GM19452 (cell line): Measurements from ENCODE around the gene FMN2.

Experiments used
- ATAC-seq: cut with Tn5 transposase; IDR thresholded peaks from one replicate; pipeline ENCODE4 v1.9.1; 2021; ENCODE audit not compliant: unreplicated experiment

Gene FMN2

DNA sequence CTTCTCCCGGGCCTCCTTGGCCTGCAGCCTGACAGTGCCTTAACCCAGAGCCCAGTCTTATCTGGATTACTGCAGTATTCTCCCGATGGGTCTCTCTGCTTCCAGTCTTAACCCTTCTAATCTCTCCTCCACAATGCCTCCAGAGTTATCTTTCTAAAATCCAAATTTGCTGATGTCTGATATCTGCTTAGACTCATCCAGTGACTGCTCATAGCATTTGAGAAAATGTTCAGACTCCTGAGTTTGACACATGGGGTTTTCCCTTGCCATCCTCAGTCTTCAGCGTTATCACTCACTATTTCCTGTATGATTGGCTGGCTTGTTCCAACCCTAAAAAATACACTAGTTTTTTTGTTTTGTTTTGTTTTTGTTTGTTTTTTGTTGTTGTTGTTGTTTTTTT, 102.0 kb downstream of the FMN2 start:
- no peak for ATAC-seq

DNA sequence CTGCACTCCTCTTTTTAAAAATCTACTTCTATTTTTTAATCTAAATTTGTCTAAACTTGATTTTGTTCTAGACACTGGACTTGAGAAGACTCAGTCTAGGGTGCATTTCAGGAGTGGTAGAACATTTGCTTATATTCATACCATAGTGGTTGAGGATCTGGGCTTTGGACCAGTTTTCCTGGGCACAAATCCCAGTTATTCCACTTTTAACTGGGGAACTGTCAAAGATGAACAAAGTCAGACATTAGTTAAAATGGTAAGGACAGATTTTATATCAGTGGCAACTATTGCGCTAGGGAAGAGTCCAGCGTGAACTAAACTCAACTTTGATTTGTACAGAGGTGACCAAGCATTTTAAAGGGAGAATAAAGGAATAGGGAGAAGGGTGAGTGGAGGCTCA, 102.4 kb downstream of the FMN2 start:
- no peak for ATAC-seq

DNA sequence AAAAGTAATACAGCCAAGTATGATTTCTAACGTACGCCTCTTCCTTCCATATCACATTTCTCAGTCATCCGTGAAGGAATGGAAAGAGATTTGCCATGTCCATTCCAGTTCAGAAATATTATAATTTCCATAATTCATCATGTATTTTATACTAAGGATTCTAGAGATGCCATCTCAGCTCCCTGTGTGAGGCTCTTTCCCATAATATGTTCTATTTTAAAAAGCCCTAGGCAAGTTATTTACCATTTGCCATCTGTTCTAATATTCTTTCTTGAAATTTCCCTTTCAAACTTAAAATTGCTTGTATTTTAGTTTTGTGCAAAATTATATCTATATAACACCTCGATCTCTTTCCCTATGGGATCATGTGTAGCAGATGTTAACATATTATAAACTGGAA, 106.7 kb downstream of the FMN2 start:
- ATAC-seq: no peak

DNA sequence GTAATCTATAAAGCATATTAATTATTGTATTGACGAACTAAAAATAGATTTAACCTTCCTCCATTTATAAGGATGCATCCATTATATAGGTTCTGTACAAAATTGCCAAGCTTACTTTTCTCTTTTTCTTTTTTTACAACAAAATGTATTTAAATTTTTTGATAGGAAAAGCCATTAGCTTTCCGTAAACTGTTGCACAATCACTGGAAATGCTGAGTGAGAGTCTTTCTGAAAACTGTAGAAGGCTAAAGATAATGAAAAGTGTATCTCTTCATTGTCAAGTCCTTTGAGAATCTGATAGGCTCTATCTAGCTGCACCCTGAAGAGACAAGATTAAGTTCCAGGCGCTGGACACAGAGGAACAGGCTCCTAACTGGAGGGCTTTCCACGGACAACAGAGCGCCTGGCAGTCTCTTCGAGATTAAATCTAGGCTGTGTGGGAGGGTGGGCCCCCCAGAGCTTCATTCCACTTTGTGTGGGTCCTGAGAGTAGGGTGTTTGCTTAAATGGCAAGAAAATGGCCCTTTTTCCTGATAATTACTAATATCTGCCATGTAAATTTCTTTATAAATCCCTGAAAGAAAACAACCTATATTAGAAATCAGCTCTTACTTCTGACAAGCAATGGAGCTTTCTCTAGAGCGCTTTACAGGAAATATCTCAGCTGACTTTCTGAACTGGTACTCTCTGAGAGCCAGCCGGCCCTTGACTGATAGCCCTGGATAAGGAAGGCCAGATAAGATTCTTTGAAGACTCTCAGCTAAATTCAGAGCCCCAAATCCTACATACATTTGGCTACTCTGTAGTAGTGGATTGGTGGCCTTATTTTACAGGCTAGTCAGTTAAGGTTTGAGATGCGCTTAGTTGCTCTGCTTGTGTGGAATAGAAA, 108.3 kb downstream of the FMN2 start:
- ATAC-seq: no peak

DNA sequence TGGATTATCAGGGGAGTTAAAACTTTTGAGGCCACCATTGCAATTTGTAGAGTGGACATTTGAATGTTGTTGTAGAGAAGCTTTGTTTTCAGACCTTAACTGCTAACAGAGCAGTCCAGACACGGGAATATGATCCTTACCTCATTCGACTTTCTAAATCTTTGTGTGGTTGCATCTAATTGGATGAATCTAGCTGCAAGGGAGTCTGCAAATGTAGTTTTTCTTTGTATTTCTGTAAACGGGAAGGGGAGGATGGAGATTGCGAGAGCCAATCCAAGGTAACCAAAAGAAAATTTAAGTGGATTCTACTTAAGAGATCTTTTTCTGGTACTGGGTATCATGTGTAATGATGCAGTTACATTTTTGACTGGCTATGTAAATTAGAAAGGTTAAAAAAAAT, 110.2 kb downstream of the FMN2 start:
- no peak for ATAC-seq

DNA sequence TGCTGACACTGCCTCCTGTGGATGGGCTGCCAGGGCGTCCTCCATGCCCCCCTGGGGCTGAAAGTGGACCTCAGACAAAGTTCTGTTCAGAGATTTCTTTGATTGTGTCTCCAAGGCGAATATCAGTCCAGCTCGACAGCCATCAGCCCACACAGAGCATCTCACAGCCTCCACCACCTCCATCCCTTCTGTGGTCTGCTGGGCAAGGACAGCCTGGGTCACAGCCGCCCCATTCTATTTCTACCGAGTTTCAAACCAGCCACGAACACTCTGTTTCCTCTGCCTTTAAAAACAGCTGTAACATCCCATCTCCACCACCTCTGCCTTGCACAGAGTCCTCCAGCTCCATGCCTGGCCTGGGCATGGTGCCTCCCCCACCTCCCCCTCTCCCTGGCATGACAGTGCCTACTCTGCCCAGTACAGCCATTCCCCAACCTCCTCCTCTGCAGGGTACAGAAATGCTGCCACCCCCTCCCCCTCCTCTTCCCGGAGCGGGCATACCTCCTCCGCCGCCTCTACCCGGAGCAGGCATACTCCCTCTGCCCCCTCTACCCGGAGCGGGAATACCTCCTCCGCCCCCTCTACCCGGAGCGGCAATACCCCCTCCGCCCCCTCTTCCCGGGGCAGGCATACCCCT, 115.5 kb downstream of the FMN2 start:
- ATAC-seq: no peak

DNA sequence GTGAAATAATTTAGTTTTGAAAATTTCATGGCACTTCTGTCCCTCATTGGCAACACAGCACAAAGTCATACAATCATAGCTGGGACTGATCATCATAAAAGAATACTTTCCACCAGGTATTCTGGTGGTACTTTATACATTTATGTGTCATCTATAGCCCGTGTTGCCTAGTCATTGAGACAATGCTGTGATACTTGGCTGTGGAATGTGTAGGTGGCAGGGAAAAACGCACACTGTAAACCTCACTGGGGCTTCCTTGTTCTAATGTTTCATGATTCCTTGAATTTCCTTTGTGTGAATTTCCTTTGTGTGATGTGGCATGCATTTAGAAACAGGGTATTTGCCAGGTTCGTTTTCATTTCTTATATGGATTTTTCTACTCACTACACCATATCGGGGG, 118.3 kb downstream of the FMN2 start:
- no peak for ATAC-seq

DNA sequence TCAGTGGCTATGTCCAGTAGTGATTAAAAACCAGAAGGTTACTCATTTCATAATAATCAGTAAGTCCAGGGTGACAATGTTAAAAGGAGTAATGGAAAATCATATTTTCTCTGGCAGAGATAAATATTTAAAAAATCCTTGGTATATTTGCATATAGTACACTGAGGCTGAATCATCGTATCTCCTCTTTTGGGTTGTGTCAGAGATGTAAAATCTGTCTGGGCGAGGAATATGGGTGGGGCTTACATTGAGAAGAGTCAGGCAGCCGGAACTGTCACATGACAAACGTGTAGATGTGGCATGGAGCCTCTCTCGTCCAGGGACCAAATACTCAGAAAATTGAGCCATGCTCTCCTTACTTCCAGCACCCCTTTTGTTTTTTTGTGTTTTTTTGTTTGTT, 120.9 kb downstream of the FMN2 start:
- no peak for ATAC-seq

DNA sequence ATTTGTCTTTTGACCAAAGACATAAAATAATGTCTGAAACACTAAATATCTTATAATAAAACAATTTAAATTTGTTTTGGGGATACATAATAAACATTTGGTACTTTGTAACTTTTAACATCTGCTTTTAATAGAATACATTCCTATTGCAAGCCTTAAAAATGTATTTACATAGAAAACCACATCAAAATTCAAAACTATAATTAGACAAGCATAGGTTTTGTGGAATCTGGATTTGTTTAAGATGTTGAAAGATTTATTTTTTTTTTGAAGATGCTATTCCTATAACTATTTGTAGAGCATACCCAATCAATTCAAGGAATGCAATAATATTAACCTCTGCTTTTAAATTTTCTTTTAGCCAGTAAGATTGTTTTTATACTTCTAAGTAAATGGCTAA, 125.7 kb downstream of the FMN2 start:
- no peak for ATAC-seq

DNA sequence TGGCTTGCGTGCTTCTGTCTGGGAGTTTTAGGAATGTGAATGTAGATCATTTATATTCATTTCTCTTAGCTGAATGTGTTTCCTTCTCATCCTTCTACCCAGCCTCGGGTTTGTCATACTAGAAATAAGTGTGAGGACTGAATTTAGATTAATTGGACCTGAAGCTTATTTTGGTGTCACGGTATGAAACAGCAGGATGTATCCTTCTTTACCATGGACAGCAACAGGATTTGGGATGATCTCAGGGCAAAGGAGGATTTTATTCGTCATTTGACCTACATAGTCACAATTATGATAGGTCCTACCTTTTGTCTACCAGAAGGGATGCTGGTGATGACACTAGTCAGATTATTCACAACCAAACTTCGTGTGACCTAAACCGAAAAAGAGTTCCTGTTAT, 127.4 kb downstream of the FMN2 start:
- ATAC-seq: no peak

DNA sequence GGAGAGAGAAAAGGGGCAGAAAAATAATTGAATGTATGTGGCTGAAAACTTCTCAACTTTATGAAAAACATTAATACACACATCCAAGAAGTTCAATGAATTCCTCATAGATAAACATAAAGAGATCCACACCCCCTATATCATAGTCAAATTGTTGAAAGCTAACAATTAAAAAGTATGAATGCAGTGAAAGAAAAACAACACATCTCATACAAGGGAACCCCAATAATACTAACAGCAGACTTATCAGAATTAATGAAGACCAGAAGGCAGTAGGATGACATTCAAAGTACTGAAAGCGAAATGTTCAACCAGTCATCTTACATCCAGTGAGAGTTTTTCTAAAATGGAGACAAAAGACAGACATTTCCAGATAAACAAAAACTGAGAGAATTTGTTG, 134.4 kb downstream of the FMN2 start:
- ATAC-seq: no peak

DNA sequence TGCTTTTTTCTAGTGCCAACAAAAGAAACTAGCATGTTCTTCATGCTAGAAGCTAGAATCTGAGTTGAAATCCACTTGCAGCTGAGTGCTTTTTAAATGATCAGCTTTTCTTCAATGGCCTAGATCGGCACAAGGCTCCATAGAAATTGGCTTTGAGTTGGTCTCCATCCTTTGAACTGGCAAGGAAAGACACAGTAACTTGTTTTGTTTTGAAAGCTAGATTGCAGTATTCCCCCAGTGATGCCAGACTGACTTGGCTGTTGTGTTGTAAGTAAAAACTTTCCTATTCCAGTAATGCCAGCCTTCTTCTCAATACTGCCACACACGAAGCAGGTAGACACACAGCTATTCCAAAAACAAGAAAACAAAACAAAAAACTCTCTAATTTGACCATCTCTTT, 139.1 kb downstream of the FMN2 start:
- ATAC-seq: no peak

DNA sequence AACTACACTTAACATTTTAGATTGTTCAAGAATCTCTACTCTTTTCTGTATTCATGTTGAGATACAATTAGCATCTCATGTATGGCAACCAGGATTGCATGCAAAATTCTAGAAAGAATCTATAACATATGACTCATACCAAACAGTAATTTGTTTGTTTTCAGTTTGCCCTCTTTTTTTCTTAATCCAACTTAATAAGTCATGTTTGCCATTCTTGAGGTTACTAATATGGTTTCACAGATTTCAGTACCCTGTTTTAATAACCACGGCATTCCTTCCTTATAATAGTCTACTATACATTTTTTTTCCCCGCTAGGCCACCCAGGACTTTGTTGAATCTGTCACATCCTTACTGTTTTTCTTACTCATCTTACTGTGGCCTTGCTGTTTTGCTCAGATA, 140.8 kb downstream of the FMN2 start:
- no peak for ATAC-seq

DNA sequence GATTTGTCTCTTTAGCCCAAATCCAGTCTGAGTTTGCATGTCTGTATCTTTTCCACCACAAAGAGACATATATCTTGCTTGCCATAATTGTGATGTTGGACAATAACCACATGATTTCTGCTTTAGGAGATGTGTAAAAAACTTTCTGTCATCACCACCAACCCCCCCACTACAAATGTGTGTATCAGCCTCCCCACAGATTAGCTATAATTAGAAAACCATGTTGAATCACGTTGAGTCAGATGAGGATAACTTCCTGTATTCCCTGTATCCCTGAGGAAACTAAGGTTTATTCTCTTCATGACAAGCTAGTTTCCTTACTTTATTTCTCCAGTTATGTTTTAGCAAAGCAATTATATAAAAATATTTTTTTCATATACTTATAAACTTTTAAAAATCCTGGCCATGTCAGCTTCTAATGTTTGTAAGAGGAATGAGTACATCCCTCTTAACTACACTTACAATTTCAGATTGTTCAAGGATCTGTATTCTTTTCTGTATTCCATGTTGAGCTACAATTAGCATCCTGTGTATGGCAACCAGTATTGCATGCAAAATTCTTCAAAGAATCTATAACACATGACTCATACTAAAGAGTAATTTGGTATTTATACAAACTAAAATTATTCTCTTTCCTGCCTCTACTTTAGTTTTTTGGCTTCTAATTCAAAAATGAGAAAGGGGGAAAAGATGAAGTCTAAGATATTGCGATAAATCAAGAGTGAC, 143.0 kb downstream of the FMN2 start:
- no peak for ATAC-seq

DNA sequence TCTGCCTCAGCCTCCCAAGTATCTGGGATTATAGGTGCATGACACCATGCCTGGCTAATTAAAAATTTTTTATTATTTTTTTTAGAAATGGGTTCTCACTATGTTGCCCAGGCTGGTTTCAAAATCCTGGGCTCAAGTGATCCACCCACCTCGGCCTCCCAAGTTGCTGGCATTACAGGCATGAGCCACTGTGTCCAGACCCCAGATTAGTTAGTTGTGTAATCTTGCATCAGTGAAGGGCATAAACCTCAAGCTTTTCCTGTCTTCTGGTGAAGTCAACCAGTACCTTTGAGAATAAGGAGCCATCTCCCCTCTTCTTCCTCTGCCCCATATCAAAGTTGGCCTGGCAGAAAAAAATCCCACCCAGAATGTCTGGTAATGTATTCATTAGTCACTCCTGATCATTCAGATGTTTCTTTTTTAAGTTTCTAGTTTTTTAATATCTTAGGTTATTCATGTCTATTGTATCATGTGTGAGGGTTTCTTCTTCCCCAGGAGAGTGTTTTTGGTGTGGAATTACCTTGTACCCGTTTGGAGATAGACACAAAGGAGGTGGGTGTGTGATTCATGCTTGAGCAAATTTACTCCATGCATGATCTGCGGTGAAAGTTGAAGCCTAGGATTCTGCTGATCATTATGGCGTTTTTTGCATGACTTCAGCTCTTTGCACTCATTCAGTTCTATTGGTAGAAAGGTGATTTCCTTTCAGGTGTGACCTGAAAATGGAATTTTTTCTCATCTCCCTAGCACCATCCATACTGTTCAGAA, 144.0 kb downstream of the FMN2 start:
- no peak for ATAC-seq

DNA sequence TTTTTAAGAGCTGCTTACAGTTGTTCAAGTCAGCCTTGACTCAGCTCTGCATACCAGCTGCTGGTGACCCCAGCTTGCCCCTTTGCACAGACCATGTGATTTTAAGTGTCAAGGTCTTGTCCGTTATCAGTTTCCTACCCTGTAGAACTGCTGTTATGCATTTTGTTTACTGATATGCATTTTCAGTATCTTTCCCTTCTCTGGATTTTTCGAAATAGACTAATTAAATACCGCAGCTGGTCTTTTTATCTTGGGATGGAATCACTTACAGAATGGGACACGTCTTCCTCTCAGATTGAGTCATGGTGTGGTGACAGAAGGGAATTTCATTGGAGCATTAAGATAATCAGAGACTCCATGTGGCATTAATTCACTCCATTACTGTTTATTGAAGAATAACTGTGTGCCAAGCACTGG, 145.6 kb downstream of the FMN2 start:
- ATAC-seq: no peak

DNA sequence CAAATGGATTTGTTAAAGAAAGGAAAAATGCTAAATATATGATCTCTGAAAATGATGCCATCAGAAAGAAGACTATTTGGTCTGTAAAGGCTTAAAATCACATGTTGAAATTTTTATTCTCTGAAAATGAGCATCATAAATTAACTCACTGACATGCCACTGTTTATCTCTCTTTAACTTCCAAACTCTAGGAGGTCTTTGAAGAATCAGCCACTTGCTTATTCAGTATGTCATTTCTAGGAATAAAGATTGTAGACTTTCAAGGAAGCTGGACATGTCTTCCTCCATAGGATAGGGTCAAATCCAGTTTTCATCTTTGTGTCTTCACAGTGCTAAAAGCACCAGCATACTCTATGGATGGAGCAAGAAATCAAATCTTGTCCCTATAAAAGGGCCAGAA, 147.6 kb downstream of the FMN2 start:
- no peak for ATAC-seq

DNA sequence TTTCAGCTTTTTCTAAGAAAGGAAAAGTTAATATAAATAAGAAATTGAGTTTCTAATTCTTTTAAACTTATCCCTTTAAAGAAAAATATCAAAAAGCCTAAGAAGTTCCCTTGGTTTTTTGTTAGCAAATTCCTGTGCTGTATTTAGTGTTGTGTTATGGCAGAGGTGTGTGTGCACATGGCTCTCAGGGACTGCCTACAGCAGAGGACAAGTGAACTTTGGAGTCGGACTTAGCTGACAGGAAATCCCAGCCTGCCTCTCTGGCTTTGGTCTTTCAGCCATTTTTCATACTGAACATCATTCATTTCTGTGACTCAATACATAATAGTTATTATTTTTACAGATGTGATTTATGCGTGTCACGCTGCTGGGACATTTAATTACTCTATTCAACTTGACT, 149.6 kb downstream of the FMN2 start:
- ATAC-seq: no peak

DNA sequence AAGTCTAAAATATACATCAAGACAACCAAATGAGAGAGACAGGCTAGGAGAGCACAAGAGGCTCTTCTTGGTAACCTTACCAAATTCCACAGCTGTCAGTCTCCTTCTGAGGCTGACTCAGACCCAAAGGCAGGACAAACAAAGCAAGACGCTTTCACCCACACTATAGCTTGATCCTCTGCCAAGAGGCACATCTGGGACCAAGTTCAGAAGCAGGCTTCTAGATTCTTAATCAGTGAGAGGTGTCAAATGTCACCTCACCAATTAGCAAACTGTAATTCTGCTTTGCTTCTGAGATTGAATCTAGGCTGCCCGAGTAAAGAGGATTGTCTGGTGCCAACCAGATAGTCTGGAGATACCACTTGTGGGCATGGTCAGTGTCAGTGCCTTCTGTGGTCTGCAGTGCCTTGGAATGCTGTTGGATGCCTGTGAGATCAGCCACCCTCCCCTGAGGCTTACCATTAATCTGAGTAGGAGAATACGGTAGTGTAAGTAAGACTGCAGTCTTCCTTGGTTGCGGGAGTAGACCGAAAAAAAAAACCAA, 151.0 kb downstream of the FMN2 start:
- no peak for ATAC-seq

DNA sequence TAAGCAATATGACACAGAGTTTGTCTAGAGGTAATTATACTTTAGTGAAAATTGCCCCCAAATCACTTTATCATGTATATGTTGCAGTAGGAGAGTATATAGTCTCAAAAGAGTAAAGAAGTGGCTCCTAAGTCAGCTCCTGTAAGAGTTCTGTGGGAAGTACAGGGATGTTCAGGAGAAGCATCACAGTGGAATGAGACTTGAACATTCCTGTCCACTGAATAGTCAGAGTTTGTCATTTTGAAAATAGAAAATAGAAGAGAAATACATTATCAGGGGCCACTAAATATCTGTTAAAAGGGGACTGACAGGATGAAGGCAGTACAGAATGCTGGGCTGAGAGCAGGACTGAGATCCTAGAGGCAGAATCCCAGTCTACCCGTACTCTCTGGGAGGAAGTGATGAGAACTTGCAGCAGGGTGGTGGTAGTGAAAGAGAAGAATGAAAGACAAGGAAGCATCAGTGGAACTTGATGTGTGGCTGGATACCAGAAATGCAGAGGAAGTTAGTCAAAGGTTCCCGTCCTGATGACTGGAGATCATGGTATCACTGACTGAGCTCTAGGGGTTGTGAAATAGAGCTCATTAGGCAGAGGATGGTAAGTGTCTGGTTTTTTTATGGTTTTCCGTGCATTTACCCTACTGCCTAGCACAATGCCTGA, 153.4 kb downstream of the FMN2 start:
- ATAC-seq: no peak

DNA sequence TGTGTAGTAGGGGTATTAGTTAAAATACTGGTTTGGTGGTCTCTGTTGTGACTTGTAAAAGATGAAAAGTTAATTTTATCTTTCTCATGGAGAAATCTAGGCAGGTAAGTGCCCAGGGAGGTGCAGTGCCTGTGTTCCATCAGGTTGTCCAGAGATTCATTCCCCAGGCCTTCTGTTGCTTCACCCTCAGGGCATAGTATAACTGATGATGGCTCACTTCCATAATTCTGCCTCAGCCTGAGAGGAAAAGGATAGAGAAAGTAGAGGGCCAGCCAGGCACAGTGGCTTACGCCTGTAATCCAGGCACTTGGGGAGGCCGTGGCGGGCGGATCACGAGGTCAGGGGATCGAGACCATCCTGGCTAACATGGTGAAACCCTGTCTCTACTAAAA, 153.9 kb downstream of the FMN2 start:
- no peak for ATAC-seq
